ENCODE data around the gene DAP.

DNA sequence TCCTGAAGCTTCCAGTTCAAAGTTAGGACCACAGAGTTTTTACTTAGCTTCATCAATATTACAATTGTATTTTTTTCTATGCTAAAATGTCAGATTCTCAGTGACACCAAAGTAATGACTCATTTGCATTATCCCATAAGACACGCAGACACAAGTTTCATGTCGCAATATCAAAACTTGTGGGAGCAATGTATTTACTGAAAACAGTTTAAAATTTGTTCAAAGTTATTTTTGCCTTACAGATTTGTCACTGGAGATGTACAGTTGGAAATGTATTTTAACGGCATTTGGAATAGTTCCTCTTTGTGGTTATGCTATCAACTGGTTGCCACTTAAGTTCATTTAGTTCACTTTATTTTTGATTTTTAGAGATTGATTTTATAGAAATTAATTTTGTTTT is 36.2 kb upstream of the DAP start:
- TF ChIP-seq POLR2A (IDR thresholded peaks at IDR 0.05; ENCODE audit: low read depth, low read length) (no peak), TAF1 (IDR thresholded peaks at IDR 0.05; ENCODE audit: low read depth, low read length) (no peak), POLR2AphosphoS5 (IDR thresholded peaks at IDR 0.05; ENCODE audit: low read depth, low read length) (no peak), POU2F2 (IDR thresholded peaks at IDR 0.05; ENCODE audit: low read depth, low read length) (no peak), SPI1 (IDR thresholded peaks at IDR 0.05; ENCODE audit: low read depth, low read length) (no peak)

Data from GM12891 (cell line).